T-cell (primary cell): ENCODE measurements around the gene SSBP2. TPM values are rescaled to one million over a fixed set of nuclear protein-coding genes. Genes with fewer than 3 reads are reported as not detected.

ENCODE experiments used
- ATAC-seq, 4 experiments: fragments of 200-7000 bp in 3 of 4; fragments of 150-1000 bp in 1 of 4; cut with Tn5 transposase; replicated peaks in 1 of 4; 1 replicate in 3 of 4; 2 replicates in 1 of 4; pipeline ENCODE4 v1.10.0; 2021; ENCODE audit warnings: moderate library complexity in 3 of 4, mild to moderate bottlenecking in 2 of 4, moderate number of reproducible peaks in 1 of 4
- CTCF ChIA-PET, 2 donors: fragments of 300-600 bp; sonication (Branson Sonifier 250); formaldehyde crosslinking; loops; one replicate each; lab custom pipeline; 2022; ENCODE audit warnings: antibody characterized with exemption in 2 of 2; lab: Charles Lee
- POLR2A ChIA-PET, 2 donors: fragments of 300-600 bp; sonication (Branson Sonifier 250); formaldehyde crosslinking; loops; one replicate each; lab custom pipeline; 2022; ENCODE audit warnings: antibody characterized with exemption in 2 of 2; lab: Charles Lee
- DNase-seq, 35 experiments: peaks; one replicate each; pipeline versions ENCODE4 v3.0.0 to v3.0.0-alpha.2; 2013 to 2023
- H3K27ac ChIP-seq: one replicate; pipeline ENCODE4 v1.5.1; 2013; ENCODE audit warnings: low read length
- H3K27me3 ChIP-seq, 2 experiments: replicated peaks in 1 of 2; 1 replicate in 1 of 2; 2 replicates in 1 of 2; pipeline versions ENCODE4 v1.6.1 to v1.7.0; 2013; ENCODE audit warnings: low read length in 1 of 2, mixed read lengths in 1 of 2; ENCODE audit not compliant: control insufficient read depth in 2 of 2, insufficient read depth in 2 of 2; ENCODE audit errors: extremely low read depth in 1 of 2
- H3K36me3 ChIP-seq, 2 donors: 1 replicate in 1 of 2; 2 replicates in 1 of 2; pipeline versions ENCODE4 v1.6.1 to v1.7.0; 2013; ENCODE audit warnings: low read length in 1 of 2; ENCODE audit not compliant: control insufficient read depth in 2 of 2, insufficient read depth in 1 of 2; ENCODE audit errors: extremely low read depth in 1 of 2
- H3K4me1 ChIP-seq, 2 experiments: 1 replicate in 1 of 2; 2 replicates in 1 of 2; pipeline versions ENCODE4 v1.6.1 to v1.7.0; 2013; ENCODE audit warnings: low read length in 2 of 2, mixed read lengths in 1 of 2; ENCODE audit not compliant: insufficient read depth in 2 of 2, control insufficient read depth in 1 of 2; ENCODE audit errors: extremely low read depth in 1 of 2
- H3K4me3 ChIP-seq, 2 donors: 1 replicate in 1 of 2; 2 replicates in 1 of 2; pipeline versions ENCODE4 v1.5.1 to v1.7.0; 2013; ENCODE audit warnings: mild to moderate bottlenecking in 2 of 2, low read length in 1 of 2, moderate library complexity in 1 of 2; ENCODE audit not compliant: control insufficient read depth in 1 of 2; ENCODE audit errors: extremely low read depth in 1 of 2
- H3K9me3 ChIP-seq: 2 replicates; pipeline ENCODE4 v1.7.0; 2013
- H3K27ac Mint-ChIP-seq, 2 donors: one replicate each; pipeline ENCODE4 v1.8.0; 2020 to 2021; ENCODE audit warnings: mild to moderate bottlenecking in 2 of 2, mixed read lengths in 2 of 2
- H3K27me3 Mint-ChIP-seq, 2 donors: one replicate each; pipeline ENCODE4 v1.8.0; 2021 to 2022; ENCODE audit warnings: mixed read lengths in 2 of 2
- H3K36me3 Mint-ChIP-seq: one replicate; pipeline ENCODE4 v1.8.0; 2021; ENCODE audit warnings: mixed read lengths
- H3K4me1 Mint-ChIP-seq, 3 donors: one replicate each; pipeline ENCODE4 v1.8.0; 2020 to 2022; ENCODE audit warnings: mixed read lengths in 3 of 3, mild to moderate bottlenecking in 1 of 3
- H3K4me3 Mint-ChIP-seq, 3 donors: one replicate each; pipeline ENCODE4 v1.8.0; 2020 to 2022; ENCODE audit warnings: mild to moderate bottlenecking in 3 of 3, mixed read lengths in 3 of 3, moderate library complexity in 3 of 3
- H3K9me3 Mint-ChIP-seq, 3 donors: one replicate each; pipeline ENCODE4 v1.8.0; 2020 to 2022; ENCODE audit warnings: mixed read lengths in 3 of 3
- WGBS: methylation state at CpG from one replicate; pipeline ENCODE4 v1.1.5; 2013; ENCODE audit warnings: missing lambda C conversion rate; ENCODE audit not compliant: insufficient coverage; 5-methylcytosine and 5-hydroxymethylcytosine counted together
- total RNA-seq, 35 experiments: library from RNA in 6 of 35; stranded (reverse) in 6 of 35; fragments of 120-200 nt in 1 of 35; gene quantifications; one replicate each; pipeline versions ENCODE4 v1.2.1 to v1.2.4 and lab custom pipeline; 2013 to 2026

The SSBP2 gene
- total RNA-seq, 5 donors from 2014 or later (not counting 1 experiment from before 2014, with no cell fraction given): 31.1 to 44.9 (median 35.8) TPM

- Mint-ChIP-seq H3K36me3 (peaks cover under 1% of the 10 kb centered on the region), H3K27me3 (no peaks in the 10 kb centered on the region), H3K27ac (no peak overlapping the region), H3K9me3 (no peaks in the 10 kb centered on the region), H3K4me1 (no peaks in the 10 kb centered on the region), H3K4me3 (no peak overlapping the region)
- no peak for ATAC-seq
- CTCF ChIA-PET: interaction anchor here (0.7 kb wide), 4 partner anchors 10 to 821 kb away, joined by 3 to 9 read pairs (median 6); no protein-coding TSS in a partner anchor
- Histone ChIP-seq H3K27me3 (no peaks in the 10 kb centered on the region), H3K27ac (no peak overlapping the region), H3K4me1 (no peaks in the 10 kb centered on the region), H3K36me3 (no peaks in the 10 kb centered on the region), H3K4me3 (no peak overlapping the region), H3K9me3 (no peaks in the 10 kb centered on the region)
- 95% methylated on average over 4 of the region's 6 CpGs for WGBS
- POLR2A ChIA-PET: interaction anchor here in 1 of 2 donors (0.7 kb wide), 1 partner anchor 730 kb away, joined by 12 read pairs; no protein-coding TSS in a partner anchor
- DNase-seq: no peak
Measured at GRCh38 chr5:81435023-81435422, 315.9 kb downstream of the SSBP2 start.

- ChIA-PET CTCF (interaction anchor here in 1 of 2 donors (0.7 to 1.5 kb wide), 2 partner anchors 408 to 736 kb away, joined by 3 to 4 read pairs; no protein-coding TSS in a partner anchor), POLR2A (interaction anchor here in 1 of 2 donors (0.6 kb wide), 1 partner anchor 735 kb away, joined by 3 read pairs; no protein-coding TSS in a partner anchor)
- H3K9me3 ChIP-seq: no peaks in the 10 kb centered on the region
- H3K4me1 Mint-ChIP-seq: peaks cover 9 to 11% (median 10%) of the 10 kb centered on the region in 3 donors
- H3K27ac ChIP-seq: no peak overlapping the region
- no peaks in the 10 kb centered on the region for H3K36me3 Mint-ChIP-seq
- no peaks in the 10 kb centered on the region for H3K27me3 Mint-ChIP-seq
- DNase-seq (no peak), ATAC-seq (no peak)
- H3K4me1 ChIP-seq: no peaks in the 10 kb centered on the region
- no peak overlapping the region for H3K4me3 ChIP-seq
- no peaks in the 10 kb centered on the region for H3K36me3 ChIP-seq
- H3K4me3 Mint-ChIP-seq: no peak overlapping the region
- H3K27me3 ChIP-seq: no peaks in the 10 kb centered on the region
- no peak overlapping the region for H3K27ac Mint-ChIP-seq
- no peaks in the 10 kb centered on the region for H3K9me3 Mint-ChIP-seq
Measured at GRCh38 chr5:81429985-81430384, 320.9 kb downstream of the SSBP2 start.

GRCh38 chr5:81429363-81429762, 321.5 kb downstream of the SSBP2 start:
- H3K9me3 Mint-ChIP-seq: no peaks in the 10 kb centered on the region
- CTCF ChIA-PET: interaction anchor here in 1 of 2 donors (0.7 to 1.5 kb wide), 2 partner anchors 409 to 737 kb away, joined by 3 to 4 read pairs; no protein-coding TSS in a partner anchor

DNA sequence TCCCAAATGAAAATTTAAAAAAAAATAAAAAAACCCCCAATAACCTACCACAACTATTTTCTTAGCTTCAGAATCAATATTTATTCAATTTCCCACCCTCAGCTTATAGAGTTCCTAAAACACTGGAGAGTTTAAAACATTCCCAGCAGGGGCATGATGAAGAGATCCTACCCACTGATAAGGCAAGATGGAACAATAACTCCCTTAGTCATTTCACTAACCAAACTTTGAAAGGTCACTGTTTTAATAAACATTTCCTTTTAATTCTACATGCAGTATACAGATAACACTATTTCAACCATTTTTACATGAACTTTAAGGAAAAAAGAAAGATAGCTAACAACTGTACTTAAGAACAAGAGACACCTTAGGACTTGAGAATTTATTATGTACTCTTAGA, 322.0 kb downstream of the SSBP2 start:
- no peaks in the 10 kb centered on the region for H3K27me3 ChIP-seq
- Mint-ChIP-seq H3K4me3 (no peak overlapping the region), H3K27me3 (no peaks in the 10 kb centered on the region), H3K9me3 (no peaks in the 10 kb centered on the region), H3K27ac (peak overlapping the region; percentile 5 to 55), H3K4me1 (peaks cover 9 to 11% (median 10%) of the 10 kb centered on the region in 3 donors), H3K36me3 (no peaks in the 10 kb centered on the region)
- no peak overlapping the region for H3K27ac ChIP-seq
- H3K9me3 ChIP-seq: no peaks in the 10 kb centered on the region
- H3K36me3 ChIP-seq: no peaks in the 10 kb centered on the region
- DNase-seq (no peak), ATAC-seq (no peak)
- H3K4me3 ChIP-seq: no peak overlapping the region
- no peaks in the 10 kb centered on the region for H3K4me1 ChIP-seq
- CTCF ChIA-PET: interaction anchor here in 1 of 2 donors (0.7 to 1.5 kb wide), 2 partner anchors 409 to 737 kb away, joined by 4 read pairs; no protein-coding TSS in a partner anchor
- POLR2A ChIA-PET: no interaction called here

More at GRCh38 chr5:81429363-81429762, 321.5 kb downstream of the SSBP2 start:
- H3K27me3 Mint-ChIP-seq: no peaks in the 10 kb centered on the region
- POLR2A ChIA-PET: interaction anchor here in 1 of 2 donors (0.6 kb wide), 1 partner anchor 735 kb away, joined by 3 read pairs; no protein-coding TSS in a partner anchor
- Histone ChIP-seq H3K9me3 (no peaks in the 10 kb centered on the region), H3K4me3 (no peak overlapping the region), H3K27me3 (no peaks in the 10 kb centered on the region), H3K4me1 (no peaks in the 10 kb centered on the region), H3K36me3 (no peaks in the 10 kb centered on the region), H3K27ac (no peak overlapping the region)
- H3K4me1 Mint-ChIP-seq: peaks cover 9 to 11% (median 10%) of the 10 kb centered on the region in 3 donors
- no CpG with 5 or more reads among the region's 3 CpGs for WGBS
- H3K4me3 Mint-ChIP-seq: no peak overlapping the region
- no peaks in the 10 kb centered on the region for H3K36me3 Mint-ChIP-seq
- DNase-seq (no peak), ATAC-seq (no peak)
- H3K27ac Mint-ChIP-seq: no peak overlapping the region

- no peak for DNase-seq
- Histone ChIP-seq H3K4me1 (no peaks in the 10 kb centered on the region), H3K9me3 (no peaks in the 10 kb centered on the region), H3K4me3 (no peak overlapping the region), H3K27me3 (no peaks in the 10 kb centered on the region), H3K27ac (no peak overlapping the region), H3K36me3 (no peaks in the 10 kb centered on the region)
- Mint-ChIP-seq H3K27ac (peak overlapping the region in 1 of 2 donors; percentile 5), H3K9me3 (no peaks in the 10 kb centered on the region), H3K36me3 (no peaks in the 10 kb centered on the region), H3K4me3 (no peak overlapping the region), H3K4me1 (peaks cover 9 to 11% (median 10%) of the 10 kb centered on the region in 3 donors), H3K27me3 (no peaks in the 10 kb centered on the region)
- ATAC-seq: no peak
- no CpG with 5 or more reads among the region's 3 CpGs for WGBS
- CTCF ChIA-PET: interaction anchor here in 1 of 2 donors (0.7 to 1.5 kb wide), 2 partner anchors 410 to 737 kb away, joined by 4 read pairs; no protein-coding TSS in a partner anchor
- POLR2A ChIA-PET: no interaction called here
Measured at GRCh38 chr5:81428446-81428845, 322.5 kb downstream of the SSBP2 start.

DNA sequence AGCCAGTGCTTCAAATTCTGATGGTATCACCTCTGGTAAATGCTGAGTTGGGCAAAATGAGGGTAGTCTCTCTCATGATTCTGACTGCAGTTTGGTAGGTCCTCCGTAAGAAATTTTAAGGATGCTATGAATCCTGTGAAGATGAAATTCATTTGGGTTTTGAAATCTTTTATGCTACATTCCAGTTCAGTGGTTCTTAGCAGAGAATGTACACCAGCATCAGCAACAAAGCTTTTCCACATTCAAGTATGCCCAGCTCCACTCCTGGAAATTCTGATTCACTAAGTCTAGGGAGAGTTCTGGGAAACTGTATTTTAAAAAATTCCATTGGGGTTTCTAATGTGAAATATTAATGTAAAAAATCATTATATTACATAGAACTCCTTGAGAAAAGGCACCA, 323.3 kb downstream of the SSBP2 start:
- WGBS: no CpG with 5 or more reads among the region's 1 CpG
- no peak for DNase-seq
- peaks cover 6% of the 10 kb centered on the region for H3K36me3 Mint-ChIP-seq

More for the DNA sequence above, 323.3 kb downstream of the SSBP2 start:
- H3K27me3 ChIP-seq: no peaks in the 10 kb centered on the region
- H3K36me3 ChIP-seq: no peaks in the 10 kb centered on the region
- no peaks in the 10 kb centered on the region for H3K4me1 ChIP-seq
- Mint-ChIP-seq H3K4me1 (peaks cover 9 to 11% (median 10%) of the 10 kb centered on the region in 3 donors), H3K4me3 (no peak overlapping the region), H3K27ac (no peak overlapping the region), H3K9me3 (no peaks in the 10 kb centered on the region), H3K27me3 (no peaks in the 10 kb centered on the region)
- no peak overlapping the region for H3K4me3 ChIP-seq
- ATAC-seq: no peak
- no peak overlapping the region for H3K27ac ChIP-seq
- no peaks in the 10 kb centered on the region for H3K9me3 ChIP-seq
- ChIA-PET CTCF (interaction anchor here in 1 of 2 donors (1.5 to 3.8 kb wide), 2 partner anchors 738 to 798 kb away, joined by 5 to 28 read pairs; no protein-coding TSS in a partner anchor), POLR2A (no interaction called here)
